Neural cell (in vitro differentiated cells): ENCODE data around the gene DERL3. TPM values are rescaled to one million over a fixed set of nuclear protein-coding genes. Genes with fewer than 3 reads are reported as not detected.

Experiments
- H2AFZ ChIP-seq: fragments of 200-600, 300-800 bp; sonication (generic), shearing (Covaris generic); 2 replicates; pipeline ENCODE4 v1.6.0; 2014; ENCODE audit warnings: low read depth, mild to moderate bottlenecking, antibody characterized with exemption, low read length, moderate library complexity
- H3F3A ChIP-seq: fragments of 200-600 bp; shearing (Covaris generic); 2 replicates; pipeline ENCODE4 v1.6.1; 2016; ENCODE audit warnings: mild to moderate bottlenecking, moderate library complexity, mixed read lengths, antibody characterized with exemption, low read length; ENCODE audit not compliant: insufficient read depth, poor library complexity, severe bottlenecking
- H3K27ac ChIP-seq: fragments of 200-600, 300-800 bp; sonication (generic), shearing (Covaris generic); 2 replicates; pipeline ENCODE4 v1.5.1; 2014; ENCODE audit warnings: mild to moderate bottlenecking, low read length, moderate library complexity
- H3K27me3 ChIP-seq: fragments of 300-800, 200-600 bp; sonication (generic), shearing (Covaris generic); 2 replicates; pipeline ENCODE4 v1.6.0; 2014; ENCODE audit warnings: mild to moderate bottlenecking, low read depth, low read length, moderate library complexity; ENCODE audit not compliant: insufficient read depth
- H3K36me3 ChIP-seq: fragments of 300-800, 200-600 bp; sonication (generic), shearing (Covaris generic); 2 replicates; pipeline ENCODE4 v1.5.1; 2014; ENCODE audit warnings: mild to moderate bottlenecking, antibody characterized with exemption, low read length, moderate library complexity; ENCODE audit not compliant: insufficient read depth
- H3K4me2 ChIP-seq: fragments of 300-800, 200-600 bp; sonication (generic), shearing (Covaris generic); 2 replicates; pipeline ENCODE4 v1.6.0; 2014; ENCODE audit warnings: mild to moderate bottlenecking, low read length
- H3K4me3 ChIP-seq: fragments of 300-800, 200-600 bp; sonication (generic), shearing (Covaris generic); 2 replicates; pipeline ENCODE4 v1.5.1; 2014; ENCODE audit warnings: mild to moderate bottlenecking, low read length, moderate library complexity
- H3K79me2 ChIP-seq: fragments of 200-600 bp; shearing (Covaris generic); replicated peaks from 2 replicates; pipeline ENCODE4 v1.6.0; 2014; ENCODE audit warnings: mild to moderate bottlenecking, low read length, moderate library complexity; ENCODE audit not compliant: insufficient read depth
- H3K9ac ChIP-seq: fragments of 300-800, 200-600 bp; sonication (generic), shearing (Covaris generic); 2 replicates; pipeline ENCODE4 v1.6.1; 2016; ENCODE audit warnings: mild to moderate bottlenecking, low read length, mixed read lengths
- H3K9me2 ChIP-seq: fragments of 200-600 bp; shearing (Covaris generic); 2 replicates; pipeline ENCODE4 v1.6.1; 2016; ENCODE audit warnings: mild to moderate bottlenecking, low read length, mixed read lengths; ENCODE audit not compliant: insufficient read depth
- H3K9me3 ChIP-seq: fragments of 200-600, 300-800 bp; sonication (generic), shearing (Covaris generic); 2 replicates; pipeline ENCODE4 v1.6.1; 2016; ENCODE audit warnings: mild to moderate bottlenecking, mixed run types, low read length, moderate library complexity, mixed read lengths
- H4K20me1 ChIP-seq: fragments of 200-600 bp; shearing (Covaris generic); 2 replicates; pipeline ENCODE4 v1.6.1; 2016; ENCODE audit warnings: mild to moderate bottlenecking, mixed run types; ENCODE audit not compliant: insufficient read depth
- CTCF ChIP-seq: fragments of 450-650 bp; IDR thresholded peaks from 2 replicates; pipeline ENCODE4 v1.5.1; 2014; ENCODE audit warnings: antibody characterized with exemption, mild to moderate bottlenecking, moderate library complexity; ENCODE audit not compliant: poor library complexity, severe bottlenecking
- EP300 ChIP-seq: fragments of 450-650 bp; conservative IDR thresholded peaks from 2 replicates; pipeline ENCODE4 v1.6.1; 2014; ENCODE audit warnings: antibody characterized with exemption, mild to moderate bottlenecking, moderate library complexity; ENCODE audit not compliant: poor library complexity, severe bottlenecking
- EZH2 ChIP-seq: fragments of 200-600, 300-800 bp; shearing (Covaris generic), sonication (generic); IDR thresholded peaks from 2 replicates; pipeline ENCODE4 v1.6.1; 2014; ENCODE audit warnings: antibody characterized with exemption, low read length, borderline replicate concordance, mild to moderate bottlenecking; ENCODE audit not compliant: insufficient read depth, poor library complexity, severe bottlenecking
- MXI1 ChIP-seq: fragments of 450-650 bp; conservative IDR thresholded peaks from 2 replicates; pipeline ENCODE4 v1.6.1; 2014; ENCODE audit warnings: antibody characterized with exemption, mild to moderate bottlenecking; ENCODE audit not compliant: poor library complexity, severe bottlenecking
- POLR2AphosphoS5 ChIP-seq: IDR thresholded peaks from 2 replicates; pipeline ENCODE4 v1.6.1; 2012
- RAD21 ChIP-seq: fragments of 450-650 bp; conservative IDR thresholded peaks from 2 replicates; pipeline ENCODE4 v1.6.1; 2014; ENCODE audit warnings: antibody characterized with exemption, mild to moderate bottlenecking, moderate library complexity
- REST ChIP-seq: IDR thresholded peaks from 2 replicates; pipeline ENCODE4 v1.6.1; 2012; ENCODE audit warnings: borderline replicate concordance
- SMC3 ChIP-seq: fragments of 450-650 bp; conservative IDR thresholded peaks from 2 replicates; pipeline ENCODE4 v1.6.1; 2014; ENCODE audit warnings: antibody characterized with exemption, mild to moderate bottlenecking, moderate library complexity; ENCODE audit not compliant: poor library complexity
- TAF1 ChIP-seq: IDR thresholded peaks from 2 replicates; pipeline ENCODE4 v1.6.1; 2012; ENCODE audit warnings: low read depth
- polyA plus RNA-seq: library from polyadenylated mRNA; depleted of rRNA; stranded (reverse); fragments of >200 nt; gene quantifications from 2 replicates; pipeline ENCODE4 v1.2.3, GENCODE V29; 2014

DERL3 gene
- polyA plus RNA-seq, 1 donor from 2014 or later, result 0.84 TPM

GRCh38 chr22:23850136-23850611 lies 11.4 kb upstream of the DERL3 start:
- no peak overlapping the region for H3K27ac ChIP-seq
- no peaks in the 10 kb centered on the region for H4K20me1 ChIP-seq
- TF ChIP-seq SMC3, result no peak
- no peak for TF ChIP-seq MXI1
- H2AFZ ChIP-seq, result no peak overlapping the region
- H3F3A ChIP-seq, result no peaks in the 10 kb centered on the region
- no peak overlapping the region for H3K4me2 ChIP-seq
- H3K9ac ChIP-seq, result no peak overlapping the region
- H3K9me2 ChIP-seq, result no peaks in the 10 kb centered on the region
- no peaks in the 10 kb centered on the region for H3K79me2 ChIP-seq
- no peaks in the 10 kb centered on the region for H3K36me3 ChIP-seq
- no peak overlapping the region for H3K4me3 ChIP-seq
- H3K27me3 ChIP-seq, result no peaks in the 10 kb centered on the region
- no peaks in the 10 kb centered on the region for H3K9me3 ChIP-seq

GRCh38 chr22:23849009-23850006 lies 10.5 kb upstream of the DERL3 start:
- H3K27me3 ChIP-seq, result no peaks in the 10 kb centered on the region
- no peaks in the 10 kb centered on the region for H4K20me1 ChIP-seq
- no peak overlapping the region for H2AFZ ChIP-seq
- H3K9me3 ChIP-seq, result no peaks in the 10 kb centered on the region
- no peak overlapping the region for H3K4me2 ChIP-seq
- no peaks in the 10 kb centered on the region for H3F3A ChIP-seq
- no peak overlapping the region for H3K9ac ChIP-seq
- H3K4me3 ChIP-seq, result peak overlapping the region; percentile 31
- no peak overlapping the region for H3K27ac ChIP-seq
- H3K9me2 ChIP-seq, result no peaks in the 10 kb centered on the region
- no peaks in the 10 kb centered on the region for H3K36me3 ChIP-seq
- H3K79me2 ChIP-seq, result no peaks in the 10 kb centered on the region
- TF ChIP-seq SMC3, result peak; percentile 78
- TF ChIP-seq POLR2AphosphoS5, result no peak
- TF ChIP-seq EP300, result no peak
- TF ChIP-seq TAF1, result no peak
- no peak for TF ChIP-seq EZH2
- TF ChIP-seq REST, result no peak
- TF ChIP-seq MXI1, result no peak
- peak; percentile 83 for TF ChIP-seq RAD21
- peak; percentile 88 for TF ChIP-seq CTCF
